Measurements from ENCODE around the gene DLGAP1. TPM values are rescaled to one million over a fixed set of nuclear protein-coding genes. Genes with fewer than 3 reads are reported as not detected.

DLGAP1 gene
- total RNA-seq, 1 donor from 2014 or later: 18.5 TPM

DNA sequence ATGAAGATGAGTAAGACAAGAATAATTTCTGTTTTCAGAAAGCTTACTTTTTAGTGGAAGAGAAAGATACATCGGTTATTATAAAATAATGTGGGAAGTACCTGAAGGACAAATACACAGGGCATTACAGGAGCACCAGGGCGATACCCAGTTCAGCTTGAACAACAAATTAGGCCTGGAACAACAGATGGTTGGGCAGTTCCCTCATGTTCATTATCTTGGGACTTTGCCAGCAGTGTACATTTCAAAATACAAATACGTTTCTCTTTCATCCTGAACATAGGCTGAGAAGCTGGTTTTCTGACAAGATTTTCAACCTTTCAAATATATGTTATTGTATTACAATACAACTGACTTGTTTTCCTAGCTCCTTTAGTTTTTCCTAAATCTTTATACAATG lies 925.5 kb downstream of the DLGAP1 start:
- Histone ChIP-seq H3K4me2 (no peak overlapping the region), H3K4me1 (peaks cover 19% of the 10 kb centered on the region), H3K9me3 (ENCODE audit: low read depth) (no peaks in the 10 kb centered on the region), H3K27me3 (no peaks in the 10 kb centered on the region), H3K36me3 (no peaks in the 10 kb centered on the region), H3K79me2 (ENCODE audit: low read depth) (no peaks in the 10 kb centered on the region), H3F3A (ENCODE audit: low read depth) (peaks cover 13% of the 10 kb centered on the region), H3K27ac (no peak overlapping the region), H3K4me3 (no peak overlapping the region), H4K20me1 (ENCODE audit: low read depth) (no peaks in the 10 kb centered on the region), H2AFZ (replicated peaks) (no peak overlapping the region), H3K9ac (no peak overlapping the region)
- Mint-ChIP-seq H3K4me1 (peaks cover 24% of the 10 kb centered on the region), H3K9me3 (peaks cover 12% of the 10 kb centered on the region), H3K4me3 (no peak overlapping the region), H3K36me3 (peaks cover 3% of the 10 kb centered on the region), H3K27me3 (ENCODE audit: insufficient read depth, low read depth) (no peaks in the 10 kb centered on the region), H3K27ac (no peak overlapping the region)
- TF ChIP-seq EZH2phosphoT487 (IDR thresholded peaks at IDR 0.05): no peak
- DNase-seq (ENCODE audit: low spot score): no peak

DNA sequence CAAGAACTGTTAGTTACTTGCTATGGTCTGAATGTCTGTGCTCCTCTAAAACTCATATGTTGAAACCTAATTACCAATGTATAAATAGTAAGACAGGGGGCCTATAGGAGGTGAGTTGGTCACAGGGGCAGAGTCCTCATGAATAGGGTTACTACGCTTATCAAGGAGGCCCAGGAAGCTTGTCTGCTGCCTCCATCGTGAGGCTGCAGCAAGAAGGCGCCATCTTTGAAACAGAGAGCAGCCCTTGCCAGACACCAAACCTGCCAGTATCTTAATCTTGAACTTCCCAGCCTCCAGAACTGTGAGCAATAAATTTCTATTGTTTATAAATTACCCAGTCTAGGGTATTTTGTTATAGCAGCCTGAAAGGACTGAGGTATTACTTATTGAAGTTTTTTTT lies 926.0 kb downstream of the DLGAP1 start:
- Histone ChIP-seq H2AFZ (replicated peaks) (no peak overlapping the region), H3K4me1 (peaks cover 19% of the 10 kb centered on the region), H3K9ac (no peak overlapping the region), H3K36me3 (peaks cover 4% of the 10 kb centered on the region), H4K20me1 (ENCODE audit: low read depth) (no peaks in the 10 kb centered on the region), H3K4me2 (no peak overlapping the region), H3K27ac (no peak overlapping the region), H3K27me3 (no peaks in the 10 kb centered on the region), H3K4me3 (no peak overlapping the region), H3F3A (ENCODE audit: low read depth) (peaks cover 13% of the 10 kb centered on the region), H3K9me3 (ENCODE audit: low read depth) (peaks cover 2% of the 10 kb centered on the region), H3K79me2 (ENCODE audit: low read depth) (no peaks in the 10 kb centered on the region)
- H3K4me3 Mint-ChIP-seq: no peak overlapping the region
- peaks cover 3% of the 10 kb centered on the region for H3K36me3 Mint-ChIP-seq
- no peaks in the 10 kb centered on the region for H3K27me3 Mint-ChIP-seq (ENCODE audit: insufficient read depth, low read depth)
- DNase-seq (ENCODE audit: low spot score): no peak
- no peak overlapping the region for H3K27ac Mint-ChIP-seq
- TF ChIP-seq, protein P1, sequence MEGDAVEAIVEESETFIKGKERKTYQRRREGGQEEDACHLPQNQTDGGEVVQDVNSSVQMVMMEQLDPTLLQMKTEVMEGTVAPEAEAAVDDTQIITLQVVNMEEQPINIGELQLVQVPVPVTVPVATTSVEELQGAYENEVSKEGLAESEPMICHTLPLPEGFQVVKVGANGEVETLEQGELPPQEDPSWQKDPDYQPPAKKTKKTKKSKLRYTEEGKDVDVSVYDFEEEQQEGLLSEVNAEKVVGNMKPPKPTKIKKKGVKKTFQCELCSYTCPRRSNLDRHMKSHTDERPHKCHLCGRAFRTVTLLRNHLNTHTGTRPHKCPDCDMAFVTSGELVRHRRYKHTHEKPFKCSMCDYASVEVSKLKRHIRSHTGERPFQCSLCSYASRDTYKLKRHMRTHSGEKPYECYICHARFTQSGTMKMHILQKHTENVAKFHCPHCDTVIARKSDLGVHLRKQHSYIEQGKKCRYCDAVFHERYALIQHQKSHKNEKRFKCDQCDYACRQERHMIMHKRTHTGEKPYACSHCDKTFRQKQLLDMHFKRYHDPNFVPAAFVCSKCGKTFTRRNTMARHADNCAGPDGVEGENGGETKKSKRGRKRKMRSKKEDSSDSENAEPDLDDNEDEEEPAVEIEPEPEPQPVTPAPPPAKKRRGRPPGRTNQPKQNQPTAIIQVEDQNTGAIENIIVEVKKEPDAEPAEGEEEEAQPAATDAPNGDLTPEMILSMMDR (IDR thresholded peaks at IDR 0.05): no peak
- no peak for TF ChIP-seq EZH2phosphoT487 (IDR thresholded peaks at IDR 0.05)
- no peak for TF ChIP-seq EZH2 (IDR thresholded peaks at IDR 0.05)
- H3K4me1 Mint-ChIP-seq: peaks cover 24% of the 10 kb centered on the region
- peaks cover 9% of the 10 kb centered on the region for H3K9me3 Mint-ChIP-seq

GRCh38 chr18:3528231-3528630 lies 926.9 kb downstream of the DLGAP1 start:
- Mint-ChIP-seq H3K9me3 (peaks cover 14% of the 10 kb centered on the region), H3K36me3 (no peaks in the 10 kb centered on the region), H3K4me3 (no peak overlapping the region), H3K4me1 (peaks cover 24% of the 10 kb centered on the region), H3K27me3 (ENCODE audit: insufficient read depth, low read depth) (no peaks in the 10 kb centered on the region), H3K27ac (no peak overlapping the region)
- Histone ChIP-seq H3K9me3 (ENCODE audit: low read depth) (peaks cover 5% of the 10 kb centered on the region), H3K9ac (no peak overlapping the region), H3K36me3 (peaks cover 6% of the 10 kb centered on the region), H3K4me2 (no peak overlapping the region), H4K20me1 (ENCODE audit: low read depth) (no peaks in the 10 kb centered on the region), H2AFZ (replicated peaks) (no peak overlapping the region), H3F3A (ENCODE audit: low read depth) (peaks cover 13% of the 10 kb centered on the region), H3K79me2 (ENCODE audit: low read depth) (no peaks in the 10 kb centered on the region), H3K27me3 (no peaks in the 10 kb centered on the region), H3K4me3 (no peak overlapping the region), H3K27ac (no peak overlapping the region), H3K4me1 (peaks cover 19% of the 10 kb centered on the region)
- TF ChIP-seq EZH2phosphoT487 (IDR thresholded peaks at IDR 0.05): no peak
- TF ChIP-seq, protein P1 (IDR thresholded peaks at IDR 0.05): no peak
- TF ChIP-seq EZH2 (IDR thresholded peaks at IDR 0.05): no peak
- DNase-seq (ENCODE audit: low spot score): no peak

DNA sequence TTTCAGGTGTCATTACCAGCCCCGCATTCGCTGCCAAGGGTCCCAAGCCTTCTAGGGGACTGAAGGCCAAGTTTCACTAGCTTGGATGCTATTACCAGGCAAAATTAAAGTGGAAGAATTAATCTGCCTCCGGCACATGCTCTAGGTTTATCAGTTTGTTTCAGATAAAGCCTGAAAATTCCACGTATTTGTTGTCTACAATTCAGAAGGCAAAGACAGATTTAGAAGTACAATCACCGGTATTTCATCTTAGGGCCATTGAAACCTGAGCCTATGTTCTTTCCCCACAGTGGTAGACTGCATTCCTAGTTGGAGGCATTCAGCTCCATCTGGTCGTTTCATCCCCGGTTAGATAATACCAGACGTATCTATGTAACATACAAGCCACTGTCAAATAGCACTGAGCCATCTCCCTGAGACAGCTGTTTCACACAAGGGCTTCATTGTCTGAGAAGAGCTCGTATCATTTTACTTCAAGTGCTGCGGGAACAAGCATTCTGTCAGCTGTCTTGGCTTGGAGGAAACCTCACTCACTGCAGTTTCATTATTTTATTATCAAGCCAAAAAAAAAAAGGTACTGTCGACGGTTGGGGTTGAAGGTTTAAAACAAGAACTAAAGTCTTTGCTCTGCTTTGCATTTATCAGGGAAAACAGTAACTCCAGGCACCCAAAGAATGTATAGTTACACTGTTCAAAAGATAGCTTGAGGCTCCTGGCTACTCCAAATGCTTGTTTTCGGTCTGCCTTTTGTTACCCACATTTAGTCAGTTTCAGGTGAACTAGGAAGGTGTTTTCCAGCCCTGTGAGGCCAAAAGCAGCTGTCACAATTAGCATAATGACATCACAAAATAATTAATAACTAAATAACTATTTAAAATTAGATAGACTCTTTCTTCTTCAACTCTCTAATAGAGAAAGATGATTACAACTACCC lies 928.4 kb downstream of the DLGAP1 start:
- Mint-ChIP-seq H3K4me3 (no peak overlapping the region), H3K27me3 (ENCODE audit: insufficient read depth, low read depth) (no peaks in the 10 kb centered on the region), H3K4me1 (peaks cover 24% of the 10 kb centered on the region), H3K36me3 (no peaks in the 10 kb centered on the region), H3K27ac (peak overlapping the region; percentile 93), H3K9me3 (peaks cover 13% of the 10 kb centered on the region)
- Histone ChIP-seq H3K36me3 (peaks cover 6% of the 10 kb centered on the region), H3K79me2 (ENCODE audit: low read depth) (no peaks in the 10 kb centered on the region), H3K4me3 (no peak overlapping the region), H3K9ac (no peak overlapping the region), H3K27ac (no peak overlapping the region), H3K9me3 (ENCODE audit: low read depth) (peaks cover 5% of the 10 kb centered on the region), H3K4me2 (peak overlapping the region; percentile 55), H3K27me3 (no peaks in the 10 kb centered on the region), H2AFZ (replicated peaks) (no peak overlapping the region), H4K20me1 (ENCODE audit: low read depth) (no peaks in the 10 kb centered on the region), H3F3A (ENCODE audit: low read depth) (peaks cover 13% of the 10 kb centered on the region), H3K4me1 (peaks cover 19% of the 10 kb centered on the region)
- DNase-seq (ENCODE audit: low spot score): peak; percentile 65
- TF ChIP-seq EZH2 (IDR thresholded peaks at IDR 0.05) (no peak), EZH2phosphoT487 (IDR thresholded peaks at IDR 0.05) (no peak)
- TF ChIP-seq, protein P1 (IDR thresholded peaks at IDR 0.05): no peak
